GM19452 (cell line): ENCODE data around the gene KANTR.

Experiments used
- ATAC-seq: cut with Tn5 transposase; IDR thresholded peaks from one replicate; pipeline ENCODE4 v1.9.1; 2021; ENCODE audit not compliant: unreplicated experiment

KANTR gene, protein sequence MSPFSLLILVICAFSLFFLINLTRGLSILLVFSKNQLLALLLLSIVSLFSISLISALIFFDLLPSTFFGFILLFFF

GRCh38 chrX:53093748-53094581 lies at the start of gene KANTR:
KANTR (plus strand) TSS chrX:53094142; CDS start chrX:53124273, 30,131 bp downstream.
- ATAC-seq: peak; percentile 81

GRCh38 chrX:53044995-53045394 lies 48.9 kb upstream of the KANTR start:
- no peak for ATAC-seq

DNA sequence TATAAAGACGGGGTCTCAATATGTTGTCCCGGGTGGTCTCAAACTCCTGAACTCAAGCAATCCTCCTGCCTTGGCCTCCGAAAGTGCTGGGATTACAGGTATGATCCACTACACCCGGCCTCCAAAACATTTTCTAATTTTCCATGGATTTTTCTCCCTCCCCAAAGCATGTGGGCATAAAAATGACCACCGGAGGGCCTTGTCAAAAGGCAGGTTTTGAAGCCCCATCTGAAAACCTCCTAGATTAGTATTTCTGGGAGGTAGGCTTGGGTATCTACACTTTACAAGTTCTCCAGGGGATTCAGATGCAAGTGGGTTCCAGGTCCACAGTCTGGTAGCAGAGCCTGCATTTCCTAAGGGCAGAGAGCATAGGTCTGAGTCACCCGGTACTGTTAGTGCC lies 46.7 kb upstream of the KANTR start:
- no peak for ATAC-seq

GRCh38 chrX:53048169-53049126 lies 45.5 kb upstream of the KANTR start, which contains the start of gene GPR173:
GPR173 (plus strand) TSS chrX:53048789; CDS start chrX:53076622, 27,833 bp downstream.
- ATAC-seq: no peak

- ATAC-seq: no peak
These were observed 44.8 kb upstream of the KANTR start for GRCh38 chrX:53049127-53049517.

DNA sequence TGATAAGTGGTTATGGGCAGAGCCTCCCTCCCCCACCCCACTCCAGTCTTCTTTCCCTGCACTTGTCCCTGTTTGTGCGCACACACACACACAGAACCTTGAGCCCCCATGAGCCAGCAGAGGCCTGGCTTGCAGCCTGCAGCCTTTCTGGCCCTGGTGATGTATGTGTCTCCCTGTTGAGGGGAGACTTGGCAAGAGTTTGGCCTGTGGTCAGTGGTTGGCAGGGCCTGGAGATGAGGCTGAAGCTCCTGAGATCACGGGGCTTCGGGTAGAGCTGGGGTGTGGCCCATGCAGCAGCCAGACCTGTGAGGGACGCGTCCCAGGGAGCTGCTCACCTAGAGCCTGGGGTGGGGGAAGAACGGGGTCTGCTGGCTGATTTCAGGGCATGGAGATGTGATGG lies 43.1 kb upstream of the KANTR start:
- no peak for ATAC-seq

GRCh38 chrX:53055244-53055849 lies 38.6 kb upstream of the KANTR start:
- no peak for ATAC-seq

- ATAC-seq: no peak
These were observed 37.6 kb upstream of the KANTR start for GRCh38 chrX:53056292-53056691.

GRCh38 chrX:53065104-53065503 lies 28.8 kb upstream of the KANTR start:
- no peak for ATAC-seq

GRCh38 chrX:53071064-53071463 lies 22.9 kb upstream of the KANTR start:
- ATAC-seq: no peak

- ATAC-seq: no peak
These were observed 22.1 kb upstream of the KANTR start for GRCh38 chrX:53071604-53072417.

DNA sequence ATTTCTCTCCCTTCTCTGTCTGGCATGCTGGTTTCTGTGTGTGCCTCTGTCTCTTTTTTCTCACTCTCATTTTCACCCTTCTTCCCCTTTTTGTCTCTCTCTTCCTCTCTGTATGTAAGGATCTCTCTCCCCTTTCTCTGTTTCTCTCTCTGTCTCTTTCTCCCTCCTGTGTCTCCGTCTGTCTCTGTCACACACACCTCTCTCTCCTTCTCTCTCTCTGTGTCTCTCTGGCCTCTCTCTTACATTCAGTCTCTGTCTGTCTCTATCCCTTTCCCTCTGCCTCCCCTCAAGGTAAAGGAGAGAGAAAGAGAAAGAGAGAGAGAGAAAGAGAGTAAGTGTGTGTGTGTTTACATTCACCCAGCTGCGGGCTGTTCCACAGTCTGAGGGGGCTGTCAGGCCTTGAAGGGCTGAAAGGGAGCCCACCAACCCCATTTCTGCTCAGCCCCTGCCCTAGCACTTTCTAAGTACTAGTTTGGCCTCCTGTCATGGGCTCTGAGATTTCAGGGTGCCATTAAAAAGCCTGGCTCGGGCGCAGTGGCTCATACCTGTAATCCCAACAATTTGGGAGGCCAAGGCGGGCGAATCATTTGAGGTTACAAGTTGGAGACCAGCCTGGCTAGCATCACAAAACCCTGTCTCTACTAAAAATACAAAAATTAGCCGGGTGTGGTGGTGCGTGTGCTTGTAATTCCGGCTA lies 21.4 kb upstream of the KANTR start:
- ATAC-seq: no peak

GRCh38 chrX:53073115-53073586 lies 20.8 kb upstream of the KANTR start:
- no peak for ATAC-seq

GRCh38 chrX:53075011-53075410 lies 18.9 kb upstream of the KANTR start:
- ATAC-seq: no peak

DNA sequence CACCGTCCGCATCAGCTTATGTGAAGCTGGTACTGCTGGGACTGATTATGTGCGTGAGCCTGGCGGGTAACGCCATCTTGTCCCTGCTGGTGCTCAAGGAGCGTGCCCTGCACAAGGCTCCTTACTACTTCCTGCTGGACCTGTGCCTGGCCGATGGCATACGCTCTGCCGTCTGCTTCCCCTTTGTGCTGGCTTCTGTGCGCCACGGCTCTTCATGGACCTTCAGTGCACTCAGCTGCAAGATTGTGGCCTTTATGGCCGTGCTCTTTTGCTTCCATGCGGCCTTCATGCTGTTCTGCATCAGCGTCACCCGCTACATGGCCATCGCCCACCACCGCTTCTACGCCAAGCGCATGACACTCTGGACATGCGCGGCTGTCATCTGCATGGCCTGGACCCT lies 17.3 kb upstream of the KANTR start:
- ATAC-seq: no peak

DNA sequence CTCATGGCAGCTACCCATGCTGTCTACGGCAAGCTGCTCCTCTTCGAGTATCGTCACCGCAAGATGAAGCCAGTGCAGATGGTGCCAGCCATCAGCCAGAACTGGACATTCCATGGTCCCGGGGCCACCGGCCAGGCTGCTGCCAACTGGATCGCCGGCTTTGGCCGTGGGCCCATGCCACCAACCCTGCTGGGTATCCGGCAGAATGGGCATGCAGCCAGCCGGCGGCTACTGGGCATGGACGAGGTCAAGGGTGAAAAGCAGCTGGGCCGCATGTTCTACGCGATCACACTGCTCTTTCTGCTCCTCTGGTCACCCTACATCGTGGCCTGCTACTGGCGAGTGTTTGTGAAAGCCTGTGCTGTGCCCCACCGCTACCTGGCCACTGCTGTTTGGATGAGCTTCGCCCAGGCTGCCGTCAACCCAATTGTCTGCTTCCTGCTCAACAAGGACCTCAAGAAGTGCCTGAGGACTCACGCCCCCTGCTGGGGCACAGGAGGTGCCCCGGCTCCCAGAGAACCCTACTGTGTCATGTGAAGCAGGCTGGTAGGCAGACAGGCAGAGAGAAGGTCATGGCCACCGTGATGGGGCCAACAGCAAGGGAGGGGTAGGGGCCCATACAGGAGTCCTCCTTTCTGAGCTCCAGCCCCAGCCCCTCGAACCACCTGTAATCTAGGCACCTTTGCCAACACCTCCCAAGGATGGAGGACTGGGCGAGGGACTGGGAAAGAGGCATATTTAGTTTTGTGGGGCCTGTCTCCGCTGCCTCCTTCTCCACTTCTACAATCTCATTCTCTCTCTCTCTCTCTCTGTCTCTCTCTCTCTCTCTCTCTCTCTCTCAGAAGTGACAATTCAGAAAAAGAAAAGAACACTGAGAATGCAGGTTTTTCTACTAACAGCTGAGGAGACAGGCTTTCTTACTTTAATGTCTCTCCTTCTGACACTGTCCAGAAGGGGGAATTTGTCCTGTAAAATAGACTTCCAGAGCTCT lies 16.4 kb upstream of the KANTR start:
- no peak for ATAC-seq

- no peak for ATAC-seq
These were observed 15.0 kb upstream of the KANTR start for GRCh38 chrX:53078943-53079342.
